ENCODE data around the gene MAPK11. TPM values are rescaled to one million over a fixed set of nuclear protein-coding genes. Genes with fewer than 3 reads are reported as not detected.

The MAPK11 gene
- total RNA-seq, 4 donors from 2014 or later = 12.1 to 38.9 (median 20.4) TPM

GRCh38 chr22:50299785-50300619 is 29.8 kb upstream of the MAPK11 start:
- TF ChIP-seq, protein P1, sequence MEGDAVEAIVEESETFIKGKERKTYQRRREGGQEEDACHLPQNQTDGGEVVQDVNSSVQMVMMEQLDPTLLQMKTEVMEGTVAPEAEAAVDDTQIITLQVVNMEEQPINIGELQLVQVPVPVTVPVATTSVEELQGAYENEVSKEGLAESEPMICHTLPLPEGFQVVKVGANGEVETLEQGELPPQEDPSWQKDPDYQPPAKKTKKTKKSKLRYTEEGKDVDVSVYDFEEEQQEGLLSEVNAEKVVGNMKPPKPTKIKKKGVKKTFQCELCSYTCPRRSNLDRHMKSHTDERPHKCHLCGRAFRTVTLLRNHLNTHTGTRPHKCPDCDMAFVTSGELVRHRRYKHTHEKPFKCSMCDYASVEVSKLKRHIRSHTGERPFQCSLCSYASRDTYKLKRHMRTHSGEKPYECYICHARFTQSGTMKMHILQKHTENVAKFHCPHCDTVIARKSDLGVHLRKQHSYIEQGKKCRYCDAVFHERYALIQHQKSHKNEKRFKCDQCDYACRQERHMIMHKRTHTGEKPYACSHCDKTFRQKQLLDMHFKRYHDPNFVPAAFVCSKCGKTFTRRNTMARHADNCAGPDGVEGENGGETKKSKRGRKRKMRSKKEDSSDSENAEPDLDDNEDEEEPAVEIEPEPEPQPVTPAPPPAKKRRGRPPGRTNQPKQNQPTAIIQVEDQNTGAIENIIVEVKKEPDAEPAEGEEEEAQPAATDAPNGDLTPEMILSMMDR (IDR thresholded peaks at IDR 0.05) = no peak
- DNase-seq (ENCODE audit: low spot score) = no peak
- ATAC-seq (ENCODE audit: low FRiP score) = no peak

GRCh38 chr22:50298937-50299784 is 29.0 kb upstream of the MAPK11 start:
- ATAC-seq (ENCODE audit: low FRiP score) = no peak

GRCh38 chr22:50298266-50298637 is 28.1 kb upstream of the MAPK11 start:
- TF ChIP-seq, protein P1 (IDR thresholded peaks at IDR 0.05) = no peak
- ATAC-seq (ENCODE audit: low FRiP score) = no peak
- DNase-seq (ENCODE audit: low spot score) = no peak

More at GRCh38 chr22:50298937-50299784, 29.0 kb upstream of the MAPK11 start:
- DNase-seq (ENCODE audit: low spot score) = no peak
- TF ChIP-seq, protein P1 (IDR thresholded peaks at IDR 0.05) = no peak

DNA sequence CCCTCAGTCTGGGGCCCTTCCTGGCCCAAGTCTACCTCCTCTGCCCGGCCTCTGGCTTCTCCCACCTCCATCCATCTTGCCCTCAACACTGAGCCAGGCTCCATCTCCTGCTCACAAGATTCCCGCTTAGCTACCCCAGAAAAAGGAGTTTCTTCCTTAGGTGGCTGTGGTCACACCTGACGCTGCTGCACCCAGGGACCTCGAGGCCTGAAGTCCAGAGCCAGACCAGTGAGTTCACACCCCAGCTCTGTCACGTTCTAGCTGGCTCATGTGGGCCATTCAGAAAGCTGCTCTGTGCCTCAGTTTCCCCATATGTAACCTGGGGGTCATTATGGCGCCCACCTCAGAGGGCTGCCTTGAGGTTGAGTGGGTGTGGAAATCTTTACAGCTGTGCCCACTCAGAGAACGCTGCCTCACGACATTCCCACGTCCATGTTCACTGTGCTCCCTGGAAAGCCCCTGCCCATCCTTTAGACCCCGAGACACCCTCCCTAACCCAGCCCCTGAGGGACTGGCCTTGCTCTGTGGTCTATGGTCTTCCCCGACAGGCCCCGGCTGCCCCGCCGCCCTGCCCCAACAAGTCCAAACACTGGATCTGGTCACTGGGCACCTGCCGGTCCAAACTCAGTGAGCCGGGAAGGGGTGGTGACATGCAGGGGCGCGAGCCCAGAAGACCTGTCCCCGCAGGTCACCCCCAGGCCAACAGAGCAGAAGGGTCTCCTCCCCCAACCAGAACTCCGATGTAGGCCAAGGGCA is 27.5 kb upstream of the MAPK11 start:
- TF ChIP-seq, protein P1 (IDR thresholded peaks at IDR 0.05) = no peak
- ATAC-seq (ENCODE audit: low FRiP score) = no peak
- DNase-seq (ENCODE audit: low spot score) = no peak

DNA sequence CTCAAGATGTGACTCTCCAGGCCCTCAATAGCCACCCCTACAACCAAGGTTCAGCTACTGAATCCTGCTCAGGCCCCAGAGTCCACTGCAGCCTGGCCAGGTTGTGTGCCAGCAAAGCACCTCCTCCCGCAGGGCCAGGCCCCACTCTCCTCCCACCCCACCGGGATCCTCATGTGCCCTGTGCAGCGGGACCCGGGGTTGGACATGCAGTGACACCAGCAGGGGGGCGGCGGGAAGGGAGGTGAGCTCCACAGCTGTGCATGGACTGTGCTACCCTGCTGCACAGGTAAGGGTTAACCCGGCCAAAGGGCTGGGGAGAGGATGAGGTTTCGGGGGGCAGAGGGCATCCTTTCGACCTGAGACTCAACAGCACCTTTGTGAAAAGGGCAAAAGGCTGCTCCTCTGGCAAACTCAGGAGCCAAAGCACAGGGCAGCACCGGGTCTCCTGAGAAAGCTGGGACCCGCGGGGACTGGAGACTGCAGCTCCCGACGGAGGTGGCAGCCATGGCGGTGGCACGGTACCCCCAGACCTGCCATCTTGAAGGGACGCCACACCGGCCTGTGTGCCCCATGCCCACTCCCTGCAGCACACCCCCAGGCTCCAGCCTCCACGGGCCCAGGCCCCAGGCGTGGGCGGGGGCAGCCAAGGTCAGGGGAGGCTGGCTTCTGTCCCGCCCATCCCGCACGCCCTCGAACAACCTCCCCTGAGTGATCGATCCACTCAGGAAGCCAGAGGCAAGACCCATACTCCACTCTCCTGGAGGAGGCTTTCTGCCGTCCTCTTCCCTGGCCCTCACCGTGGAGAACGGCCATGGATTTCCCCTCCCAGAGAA is 26.7 kb upstream of the MAPK11 start:
- TF ChIP-seq, protein P1 (IDR thresholded peaks at IDR 0.05) = no peak
- DNase-seq (ENCODE audit: low spot score) (no peak), ATAC-seq (ENCODE audit: low FRiP score) (no peak)

- no peak for ATAC-seq (ENCODE audit: low FRiP score)
- DNase-seq (ENCODE audit: low spot score) = no peak
Measured at GRCh38 chr22:50294319-50294656, 24.1 kb upstream of the MAPK11 start.

More at GRCh38 chr22:50294319-50294656, 24.1 kb upstream of the MAPK11 start:
- TF ChIP-seq, protein P1 (IDR thresholded peaks at IDR 0.05) = no peak
